Liver (tissue), 3 donors: ENCODE results near the gene PCDHGA9.
"Not testable (repeated sequence)": the region's sequence is repeated elsewhere in the genome, so short reads cannot be mapped to it uniquely, and the experiment has no call there.

Source experiments
- CTCF ChIP-seq: fragments of 150-350 bp; IDR thresholded peaks from 2 replicates; pipeline ENCODE4 v1.5.1; 2017; ENCODE audit warnings: improper control_type of control experiment, low read depth, low read length; ENCODE audit not compliant: missing input control
- SP1 ChIP-seq: IDR thresholded peaks from 2 replicates; pipeline ENCODE4 v1.6.1; 2018; ENCODE audit warnings: antibody characterized with exemption, mild to moderate bottlenecking
- TF ChIP-seq, protein P1 (sequence below): IDR thresholded peaks from 2 replicates; pipeline ENCODE4 v1.6.1; 2016; ENCODE audit warnings: antibody characterized with exemption
- TF ChIP-seq, protein P2 (sequence below): IDR thresholded peaks from 2 replicates; pipeline ENCODE4 v1.6.1; 2016; ENCODE audit warnings: antibody characterized with exemption
- donor health status: healthy.
- donor health status: healthy.

GRCh38 chr5:141415275-141415618, 12.7 kb downstream of the PCDHGA9 start:
- TF ChIP-seq, protein P1, sequence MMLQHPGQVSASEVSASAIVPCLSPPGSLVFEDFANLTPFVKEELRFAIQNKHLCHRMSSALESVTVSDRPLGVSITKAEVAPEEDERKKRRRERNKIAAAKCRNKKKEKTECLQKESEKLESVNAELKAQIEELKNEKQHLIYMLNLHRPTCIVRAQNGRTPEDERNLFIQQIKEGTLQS = not testable (repeated sequence)
- TF ChIP-seq SP1, CTCF: not testable (repeated sequence)
- TF ChIP-seq, protein P2, sequence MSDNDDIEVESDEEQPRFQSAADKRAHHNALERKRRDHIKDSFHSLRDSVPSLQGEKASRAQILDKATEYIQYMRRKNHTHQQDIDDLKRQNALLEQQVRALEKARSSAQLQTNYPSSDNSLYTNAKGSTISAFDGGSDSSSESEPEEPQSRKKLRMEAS = not testable (repeated sequence)
